MCF 10A (cell line): ENCODE data around the gene SPATA46. TPM values are rescaled to one million over a fixed set of nuclear protein-coding genes. Genes with fewer than 3 reads are reported as not detected.
A peak's percentile ranks its signal among the peaks of the same experiment; 100 is the strongest.

ENCODE experiments used
- BruUV-seq: library from RNA; stranded (reverse); fragments of 400-500 nt; replicated peaks from 2 replicates; lab custom pipeline; 2021; lab: Mats Ljungman, UMichigan
- CTCF ChIA-PET: fragments of 300-600 bp; sonication (Branson Sonifier 250); formaldehyde crosslinking; extraction: SDS; loops from one replicate; lab custom pipeline; 2021; ENCODE audit warnings: antibody characterized with exemption, inconsistent platforms; lab: Yijun Ruan, JAX
- POLR2A ChIA-PET: fragments of 300-600, 350-650 bp; sonication (Branson Sonifier 250); formaldehyde crosslinking; extraction: SDS; loops from one replicate; lab custom pipeline; 2020; ENCODE audit warnings: antibody characterized with exemption, inconsistent platforms; lab: Yijun Ruan, JAX
- DNase-seq: peaks from one replicate; pipeline ENCODE4 v3.0.0-alpha.2; 2018; ENCODE audit not compliant: unreplicated experiment
- H3K27ac Mint-ChIP-seq: one replicate; pipeline ENCODE4 v1.8.0; 2022; ENCODE audit warnings: mild to moderate bottlenecking, low read depth, mixed read lengths; ENCODE audit not compliant: unreplicated experiment
- H3K27me3 Mint-ChIP-seq: one replicate; pipeline ENCODE4 v1.8.0; 2022; ENCODE audit warnings: mixed read lengths; ENCODE audit not compliant: insufficient read depth, unreplicated experiment
- H3K36me3 Mint-ChIP-seq: one replicate; pipeline ENCODE4 v1.8.0; 2022; ENCODE audit warnings: mild to moderate bottlenecking, moderate library complexity, mixed read lengths; ENCODE audit not compliant: insufficient read depth, unreplicated experiment
- H3K4me1 Mint-ChIP-seq: one replicate; pipeline ENCODE4 v1.8.0; 2022; ENCODE audit warnings: mixed read lengths; ENCODE audit not compliant: insufficient read depth, unreplicated experiment
- H3K4me3 Mint-ChIP-seq: one replicate; pipeline ENCODE4 v1.8.0; 2022; ENCODE audit warnings: mild to moderate bottlenecking, moderate library complexity, mixed read lengths; ENCODE audit not compliant: unreplicated experiment
- H3K9me3 Mint-ChIP-seq: one replicate; pipeline ENCODE4 v1.8.0; 2022; ENCODE audit warnings: mixed read lengths; ENCODE audit not compliant: unreplicated experiment
- CTCF ChIP-seq: fragments of 200-600 bp; IDR thresholded peaks from one replicate; pipeline ENCODE4 v1.8.0; 2022; ENCODE audit warnings: antibody characterized with exemption, mild to moderate bottlenecking; ENCODE audit not compliant: unreplicated experiment
- intact Hi-C: fragments of 100-400 bp; cut with micrococcal nuclease; formaldehyde crosslinking; loops from 2 replicates; pipeline ENCODE4 v1.14.1; 2022
- total RNA-seq: library from RNA; stranded (reverse); gene quantifications from 2 replicates; pipeline ENCODE4 v1.2.3, GENCODE V29; 2022

SPATA46 gene
- total RNA-seq, 1 experiment from 2014 or later, result not detected

- ChIA-PET POLR2A (interaction anchor here (0.8 to 4.6 kb wide), 12 partner anchors 8 to 645 kb away, joined by 3 to 77 read pairs (median 4); partner anchors contain the start of gene C1orf226), CTCF (interaction anchor here (0.6 to 5.0 kb wide), 11 partner anchors 9 to 180 kb away, joined by 3 to 45 read pairs (median 4); partner anchors contain the start of gene C1orf226)
- intact Hi-C loops, result no loop called here
- no TSS peak for BruUV-seq
- DNase-seq, result no peak
- Mint-ChIP-seq H3K27me3 (no peaks in the 10 kb centered on the region), H3K9me3 (no peaks in the 10 kb centered on the region), H3K27ac (peak overlapping the region; percentile 92), H3K4me3 (peak overlapping the region; percentile 3), H3K36me3 (peaks cover 6% of the 10 kb centered on the region), H3K4me1 (peaks cover 28% of the 10 kb centered on the region)
- TF ChIP-seq CTCF, result no peak
These were observed 5.0 kb downstream of the SPATA46 start for GRCh38 chr1:162371611-162372010.

- no TSS peak for BruUV-seq
- CTCF ChIA-PET, result interaction anchor here (0.6 to 5.0 kb wide), 10 partner anchors 10 to 315 kb away, joined by 3 to 45 read pairs (median 4); partner anchors contain the start of gene C1orf226
- intact Hi-C loops, result no loop called here
- Mint-ChIP-seq H3K27me3 (no peaks in the 10 kb centered on the region), H3K4me1 (peaks cover 37% of the 10 kb centered on the region), H3K27ac (no peak overlapping the region), H3K4me3 (no peak overlapping the region), H3K9me3 (no peaks in the 10 kb centered on the region), H3K36me3 (peaks cover 6% of the 10 kb centered on the region)
- POLR2A ChIA-PET, result interaction anchor here (0.8 to 4.6 kb wide), 5 partner anchors 11 to 34 kb away, joined by 3 to 77 read pairs (median 9); partner anchors contain the start of gene C1orf226
- no peak for TF ChIP-seq CTCF
- DNase-seq, result no peak
These were observed 5.9 kb downstream of the SPATA46 start for GRCh38 chr1:162370721-162371120.

GRCh38 chr1:162370161-162370560 lies 6.5 kb downstream of the SPATA46 start:
- Mint-ChIP-seq H3K36me3 (peaks cover 6% of the 10 kb centered on the region), H3K9me3 (no peaks in the 10 kb centered on the region), H3K27ac (no peak overlapping the region), H3K4me1 (peaks cover 38% of the 10 kb centered on the region), H3K4me3 (no peak overlapping the region), H3K27me3 (no peaks in the 10 kb centered on the region)
- ChIA-PET CTCF (interaction anchor here (0.6 to 5.0 kb wide), 5 partner anchors 12 to 314 kb away, joined by 3 to 45 read pairs (median 8); partner anchors contain the start of gene C1orf226), POLR2A (interaction anchor here (4.6 kb wide), 1 partner anchor 11 kb away, joined by 77 read pairs; the partner anchor contains the start of gene C1orf226)
- TF ChIP-seq CTCF, result no peak
- intact Hi-C loops, result no loop called here
- no peak for DNase-seq
- BruUV-seq, result no TSS peak

- Mint-ChIP-seq H3K27me3 (no peaks in the 10 kb centered on the region), H3K9me3 (no peaks in the 10 kb centered on the region), H3K27ac (no peak overlapping the region), H3K4me1 (peaks cover 42% of the 10 kb centered on the region), H3K36me3 (peaks cover 6% of the 10 kb centered on the region), H3K4me3 (no peak overlapping the region)
- no peak for DNase-seq
- ChIA-PET CTCF (interaction anchor here (1.5 to 5.0 kb wide), 3 partner anchors 10 to 21 kb away, joined by 6 to 45 read pairs (median 21); partner anchors contain the start of gene C1orf226), POLR2A (interaction anchor here (1.2 kb wide), 1 partner anchor 192 kb away, joined by 3 read pairs; the partner anchor contains the start of gene UAP1)
- BruUV-seq, result no TSS peak
- TF ChIP-seq CTCF, result no peak
- intact Hi-C loops, result no loop called here
These were observed 7.1 kb downstream of the SPATA46 start for GRCh38 chr1:162369571-162369970.
